Memory B cell (primary cell): ENCODE results near the gene HSPB6.

Experiments
- ATAC-seq: fragments of 150-1000 bp; cut with Tn5 transposase; 2 replicates; pipeline ENCODE4 v1.10.0; 2021; ENCODE audit warnings: low read depth, mild to moderate bottlenecking, moderate library complexity
- DNase-seq, 2 donors: peaks; one replicate each; pipeline ENCODE4 v3.0.0; 2022; ENCODE audit warnings: low spot score in 2 of 2
- H3K27ac Mint-ChIP-seq: one replicate; pipeline ENCODE4 v1.8.0; 2022; ENCODE audit warnings: mild to moderate bottlenecking, moderate library complexity, mixed read lengths
- H3K27me3 Mint-ChIP-seq: one replicate; pipeline ENCODE4 v1.8.0; 2022; ENCODE audit warnings: mixed read lengths
- H3K36me3 Mint-ChIP-seq: one replicate; pipeline ENCODE4 v1.8.0; 2022; ENCODE audit warnings: mild to moderate bottlenecking, mixed read lengths
- H3K4me1 Mint-ChIP-seq: one replicate; pipeline ENCODE4 v1.8.0; 2022; ENCODE audit warnings: mixed read lengths
- H3K4me3 Mint-ChIP-seq: one replicate; pipeline ENCODE4 v1.8.0; 2022; ENCODE audit warnings: mild to moderate bottlenecking, moderate library complexity, mixed read lengths
- H3K9me3 Mint-ChIP-seq: one replicate; pipeline ENCODE4 v1.8.0; 2022; ENCODE audit warnings: mixed read lengths

HSPB6 gene

DNA sequence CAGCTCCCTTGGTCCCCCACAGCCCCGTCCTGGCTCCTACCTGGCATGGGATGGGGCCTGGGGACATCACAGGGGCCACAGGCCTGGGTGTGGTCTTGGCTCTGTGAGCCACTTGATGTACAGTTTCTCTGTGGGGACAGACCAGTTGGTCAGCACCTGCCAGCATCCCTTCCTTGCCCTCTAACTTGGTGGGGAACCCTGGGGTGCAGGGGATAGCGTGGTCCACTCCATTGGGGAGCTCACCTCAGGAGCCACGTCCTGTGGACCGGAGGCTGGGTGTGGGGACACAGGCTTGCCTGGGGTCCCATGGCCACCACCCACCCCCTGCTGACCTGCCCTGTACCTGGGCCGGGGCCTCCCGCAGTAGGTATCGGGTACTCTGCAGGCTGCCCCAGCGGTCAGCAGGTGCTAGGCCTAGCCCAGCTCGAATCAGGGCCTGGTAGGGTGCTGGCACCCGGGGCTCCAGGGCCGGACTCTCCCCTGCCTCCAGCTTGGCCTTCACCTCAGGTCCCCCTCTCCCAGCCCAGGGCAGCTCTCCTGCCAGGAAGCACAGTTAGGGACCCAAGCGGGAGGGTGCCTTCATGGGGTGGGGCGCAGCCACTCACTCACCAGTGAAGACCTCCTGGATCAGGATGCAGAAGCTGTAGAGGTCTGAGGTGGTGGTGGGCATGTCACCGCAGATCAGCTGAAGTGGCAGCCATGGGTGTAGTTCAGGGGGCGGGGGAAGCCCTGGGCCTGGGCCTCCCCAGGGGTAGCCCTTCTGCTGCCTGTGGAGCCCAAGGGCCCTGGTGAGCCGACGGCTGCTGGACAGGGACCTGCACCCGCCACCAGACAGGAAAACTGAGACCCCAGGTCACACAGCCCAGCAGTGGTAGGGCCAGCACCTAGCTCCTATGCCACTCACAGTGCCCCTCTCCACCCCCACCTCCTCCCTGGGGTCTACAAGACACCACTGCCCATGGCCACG lies 33.4 kb upstream of the HSPB6 start:
- no peaks in the 10 kb centered on the region for H3K36me3 Mint-ChIP-seq
- H3K4me3 Mint-ChIP-seq = no peak overlapping the region
- no peak for DNase-seq
- no peaks in the 10 kb centered on the region for H3K9me3 Mint-ChIP-seq
- peaks cover 6% of the 10 kb centered on the region for H3K27me3 Mint-ChIP-seq
- no peaks in the 10 kb centered on the region for H3K4me1 Mint-ChIP-seq
- ATAC-seq = no peak
- H3K27ac Mint-ChIP-seq = no peak overlapping the region

DNA sequence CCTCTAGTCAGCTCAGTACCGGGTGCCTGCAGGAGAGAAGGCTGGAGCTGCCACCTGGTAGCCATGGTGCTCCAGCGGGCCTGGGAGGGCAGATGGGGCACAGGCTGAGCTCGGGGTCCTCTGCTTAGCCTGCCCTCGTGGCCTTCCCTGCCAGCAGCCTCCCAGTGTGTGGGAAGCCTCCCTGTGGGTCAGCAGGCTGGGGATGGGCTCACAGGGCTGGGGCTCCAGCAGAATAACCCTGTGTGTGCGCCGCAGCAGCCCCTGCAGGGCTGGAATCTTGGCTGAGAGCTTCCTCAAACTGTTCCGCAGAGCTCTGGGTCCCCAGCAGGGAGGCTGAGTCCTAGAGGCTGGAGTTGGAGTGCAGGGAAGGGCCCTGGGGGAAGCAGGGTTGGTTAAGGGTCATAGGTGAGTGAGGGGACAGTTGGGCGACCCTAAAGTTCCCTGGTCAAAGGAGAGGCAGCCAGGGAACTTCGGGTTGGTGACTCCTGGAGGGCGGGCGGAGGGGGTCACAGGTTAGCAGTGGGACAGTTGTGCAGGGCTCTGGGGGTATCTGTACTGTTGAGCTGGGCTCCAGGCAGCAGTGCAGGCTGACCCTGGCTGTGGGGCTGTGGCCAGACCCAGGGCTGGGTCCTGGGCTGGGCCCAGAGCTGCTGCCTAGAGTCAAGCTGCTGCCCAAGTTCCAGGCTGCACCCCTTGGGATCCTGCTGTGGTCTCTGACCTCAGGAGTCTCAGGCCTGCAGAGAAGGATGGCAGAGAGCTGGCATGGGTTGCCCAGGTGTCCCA lies 32.6 kb upstream of the HSPB6 start:
- H3K36me3 Mint-ChIP-seq = no peaks in the 10 kb centered on the region
- H3K27ac Mint-ChIP-seq = no peak overlapping the region
- no peaks in the 10 kb centered on the region for H3K9me3 Mint-ChIP-seq
- DNase-seq = no peak
- H3K4me1 Mint-ChIP-seq = no peaks in the 10 kb centered on the region
- ATAC-seq = no peak
- H3K4me3 Mint-ChIP-seq = no peak overlapping the region
- H3K27me3 Mint-ChIP-seq = peaks cover 6% of the 10 kb centered on the region

- H3K36me3 Mint-ChIP-seq = peaks cover under 1% of the 10 kb centered on the region
- no peak overlapping the region for H3K27ac Mint-ChIP-seq
- DNase-seq (no peak), ATAC-seq (no peak)
- peaks cover 3% of the 10 kb centered on the region for H3K27me3 Mint-ChIP-seq
- H3K4me3 Mint-ChIP-seq = no peak overlapping the region
- no peaks in the 10 kb centered on the region for H3K4me1 Mint-ChIP-seq
- no peaks in the 10 kb centered on the region for H3K9me3 Mint-ChIP-seq
These were observed 31.6 kb upstream of the HSPB6 start for GRCh38 chr19:35788205-35788960.

- no peak overlapping the region for H3K27ac Mint-ChIP-seq
- ATAC-seq = no peak
- no peaks in the 10 kb centered on the region for H3K4me1 Mint-ChIP-seq
- H3K27me3 Mint-ChIP-seq = no peaks in the 10 kb centered on the region
- peaks cover 6% of the 10 kb centered on the region for H3K36me3 Mint-ChIP-seq
- H3K4me3 Mint-ChIP-seq = no peak overlapping the region
- no peaks in the 10 kb centered on the region for H3K9me3 Mint-ChIP-seq
- no peak for DNase-seq
These were observed 30.5 kb upstream of the HSPB6 start for GRCh38 chr19:35787227-35787799.

GRCh38 chr19:35786299-35787160 lies 29.7 kb upstream of the HSPB6 start:
- H3K4me3 Mint-ChIP-seq = no peak overlapping the region
- ATAC-seq (no peak), DNase-seq (no peak)
- no peaks in the 10 kb centered on the region for H3K9me3 Mint-ChIP-seq
- no peaks in the 10 kb centered on the region for H3K27me3 Mint-ChIP-seq
- H3K36me3 Mint-ChIP-seq = peaks cover 6% of the 10 kb centered on the region
- no peaks in the 10 kb centered on the region for H3K4me1 Mint-ChIP-seq
- no peak overlapping the region for H3K27ac Mint-ChIP-seq

DNA sequence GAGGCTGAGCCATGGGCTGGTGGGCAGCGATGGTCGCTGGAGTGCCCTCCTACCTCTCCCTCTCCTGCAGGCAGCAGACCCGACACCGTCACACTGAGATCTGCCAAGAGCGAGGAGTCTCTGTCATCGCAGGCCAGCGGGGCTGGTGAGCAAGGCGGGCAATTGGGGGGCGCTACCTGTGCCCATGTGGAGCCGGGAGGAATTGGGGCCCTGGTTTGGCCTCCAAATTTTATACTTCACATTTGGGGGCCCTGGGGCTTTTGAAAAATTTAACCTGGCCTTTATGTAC lies 28.5 kb upstream of the HSPB6 start:
- no peak overlapping the region for H3K27ac Mint-ChIP-seq
- H3K4me3 Mint-ChIP-seq = no peak overlapping the region
- H3K27me3 Mint-ChIP-seq = no peaks in the 10 kb centered on the region
- H3K9me3 Mint-ChIP-seq = no peaks in the 10 kb centered on the region
- DNase-seq = no peak
- no peaks in the 10 kb centered on the region for H3K4me1 Mint-ChIP-seq
- no peak for ATAC-seq
- peaks cover 7% of the 10 kb centered on the region for H3K36me3 Mint-ChIP-seq

DNA sequence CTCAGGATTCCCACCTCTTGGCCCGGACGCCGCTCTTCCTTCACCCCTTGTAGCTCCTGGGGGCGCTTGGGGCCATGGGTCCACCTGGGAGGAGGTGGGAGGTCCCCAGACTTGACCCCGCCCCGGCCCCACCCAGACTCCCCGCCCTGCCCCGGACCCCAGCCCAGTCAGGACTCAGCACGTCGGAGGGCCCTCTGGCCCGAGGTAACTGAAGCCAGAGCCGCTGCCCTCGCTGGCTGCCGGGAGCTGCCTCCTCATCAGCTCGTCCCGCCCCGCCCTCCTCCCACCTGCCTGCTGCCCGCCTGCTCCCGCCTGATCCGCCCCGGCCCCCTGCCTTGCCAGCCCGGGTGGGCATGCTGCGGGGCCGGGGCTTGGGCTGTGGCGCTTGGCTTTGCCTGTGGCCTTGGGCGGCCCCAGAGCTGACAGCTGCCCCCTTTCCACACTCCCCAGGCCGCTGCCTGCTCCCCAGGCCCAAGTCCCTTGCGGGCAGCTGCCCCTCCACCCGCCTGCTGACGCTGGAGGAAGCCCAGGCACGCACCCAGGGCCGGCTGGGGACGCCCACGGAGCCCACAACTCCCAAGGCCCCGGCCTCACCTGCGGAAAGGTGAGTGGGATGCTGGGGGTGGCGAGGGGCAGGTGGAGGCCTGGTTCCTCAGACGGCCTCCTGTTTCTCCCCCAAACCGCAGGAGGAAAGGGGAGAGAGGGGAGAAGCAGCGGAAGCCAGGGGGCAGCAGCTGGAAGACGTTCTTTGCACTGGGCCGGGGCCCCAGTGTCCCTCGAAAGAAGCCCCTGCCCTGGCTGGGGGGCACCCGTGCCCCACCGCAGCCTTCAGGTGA lies 27.9 kb upstream of the HSPB6 start:
- Mint-ChIP-seq H3K9me3 (no peaks in the 10 kb centered on the region), H3K27ac (no peak overlapping the region), H3K36me3 (peaks cover 8% of the 10 kb centered on the region), H3K4me3 (no peak overlapping the region), H3K4me1 (no peaks in the 10 kb centered on the region), H3K27me3 (no peaks in the 10 kb centered on the region)
- DNase-seq = no peak
- ATAC-seq = no peak

GRCh38 chr19:35783469-35784434 lies 26.9 kb upstream of the HSPB6 start:
- no peak overlapping the region for H3K27ac Mint-ChIP-seq
- H3K27me3 Mint-ChIP-seq = no peaks in the 10 kb centered on the region
- peaks cover 9% of the 10 kb centered on the region for H3K36me3 Mint-ChIP-seq
- no peak overlapping the region for H3K4me3 Mint-ChIP-seq
- no peaks in the 10 kb centered on the region for H3K4me1 Mint-ChIP-seq
- no peak for DNase-seq
- H3K9me3 Mint-ChIP-seq = no peaks in the 10 kb centered on the region
- ATAC-seq = no peak

GRCh38 chr19:35782589-35782988 lies 25.8 kb upstream of the HSPB6 start:
- Mint-ChIP-seq H3K9me3 (no peaks in the 10 kb centered on the region), H3K27ac (no peak overlapping the region), H3K4me1 (no peaks in the 10 kb centered on the region), H3K27me3 (no peaks in the 10 kb centered on the region), H3K4me3 (no peak overlapping the region), H3K36me3 (peaks cover 9% of the 10 kb centered on the region)
- DNase-seq (no peak), ATAC-seq (no peak)

DNA sequence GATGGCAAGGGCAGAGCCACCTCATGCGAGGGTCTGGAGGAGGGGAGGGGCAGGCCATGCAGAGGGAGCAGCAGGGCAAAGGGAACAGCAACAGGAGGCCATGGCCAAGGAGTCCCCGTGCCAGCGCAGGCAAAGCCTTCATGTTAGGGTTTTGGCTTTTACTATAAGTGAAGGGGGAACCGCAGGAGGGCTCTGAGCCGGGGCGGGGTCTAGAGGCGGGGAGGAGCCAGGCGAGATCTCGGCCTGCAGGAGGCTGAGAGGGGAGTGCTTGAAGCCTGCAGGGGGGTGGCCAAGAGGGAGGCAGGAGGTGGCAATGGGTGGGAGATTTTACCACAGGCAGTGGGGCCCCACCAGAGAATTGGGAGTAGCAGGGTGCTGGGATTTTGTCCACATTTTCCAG lies 24.8 kb upstream of the HSPB6 start:
- DNase-seq (no peak), ATAC-seq (no peak)
- peaks cover 1% of the 10 kb centered on the region for H3K4me1 Mint-ChIP-seq
- H3K27ac Mint-ChIP-seq = no peak overlapping the region
- H3K4me3 Mint-ChIP-seq = no peak overlapping the region
- no peaks in the 10 kb centered on the region for H3K27me3 Mint-ChIP-seq
- H3K9me3 Mint-ChIP-seq = no peaks in the 10 kb centered on the region
- H3K36me3 Mint-ChIP-seq = peaks cover 9% of the 10 kb centered on the region

- no peaks in the 10 kb centered on the region for H3K27me3 Mint-ChIP-seq
- ATAC-seq (no peak), DNase-seq (no peak)
- no peak overlapping the region for H3K27ac Mint-ChIP-seq
- H3K4me3 Mint-ChIP-seq = no peak overlapping the region
- H3K4me1 Mint-ChIP-seq = peaks cover 7% of the 10 kb centered on the region
- H3K36me3 Mint-ChIP-seq = peaks cover 9% of the 10 kb centered on the region
- no peaks in the 10 kb centered on the region for H3K9me3 Mint-ChIP-seq
These were observed 23.9 kb upstream of the HSPB6 start for GRCh38 chr19:35780717-35781116.

DNA sequence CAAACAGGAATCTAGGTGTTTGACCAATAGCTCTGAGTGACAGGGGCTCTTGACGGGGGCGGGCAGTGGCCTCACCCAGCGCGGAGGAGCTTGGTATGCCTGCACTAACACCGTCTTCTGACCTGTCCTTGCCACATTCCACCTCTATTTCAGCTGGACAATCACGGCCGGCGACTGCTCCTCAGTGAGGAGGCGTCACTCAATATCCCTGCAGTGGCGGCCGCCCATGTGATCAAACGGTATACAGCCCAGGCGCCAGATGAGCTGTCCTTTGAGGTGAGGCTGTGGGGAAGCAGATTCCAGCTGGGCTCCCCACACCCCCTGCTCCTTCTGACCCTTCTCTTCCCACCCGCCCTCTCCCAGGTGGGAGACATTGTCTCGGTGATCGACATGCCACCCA lies 23.2 kb upstream of the HSPB6 start:
- ATAC-seq (no peak), DNase-seq (no peak)
- Mint-ChIP-seq H3K9me3 (no peaks in the 10 kb centered on the region), H3K4me3 (no peak overlapping the region), H3K36me3 (peaks cover 9% of the 10 kb centered on the region), H3K27me3 (no peaks in the 10 kb centered on the region), H3K4me1 (peaks cover 7% of the 10 kb centered on the region), H3K27ac (no peak overlapping the region)
